GM21717 (cell line): ENCODE data around the gene PLCD3.

ENCODE experiments used
- ATAC-seq: cut with Tn5 transposase; IDR thresholded peaks from one replicate; pipeline ENCODE4 v1.9.1; 2021; ENCODE audit warnings: mild to moderate bottlenecking, moderate library complexity; ENCODE audit not compliant: unreplicated experiment

Gene PLCD3

DNA sequence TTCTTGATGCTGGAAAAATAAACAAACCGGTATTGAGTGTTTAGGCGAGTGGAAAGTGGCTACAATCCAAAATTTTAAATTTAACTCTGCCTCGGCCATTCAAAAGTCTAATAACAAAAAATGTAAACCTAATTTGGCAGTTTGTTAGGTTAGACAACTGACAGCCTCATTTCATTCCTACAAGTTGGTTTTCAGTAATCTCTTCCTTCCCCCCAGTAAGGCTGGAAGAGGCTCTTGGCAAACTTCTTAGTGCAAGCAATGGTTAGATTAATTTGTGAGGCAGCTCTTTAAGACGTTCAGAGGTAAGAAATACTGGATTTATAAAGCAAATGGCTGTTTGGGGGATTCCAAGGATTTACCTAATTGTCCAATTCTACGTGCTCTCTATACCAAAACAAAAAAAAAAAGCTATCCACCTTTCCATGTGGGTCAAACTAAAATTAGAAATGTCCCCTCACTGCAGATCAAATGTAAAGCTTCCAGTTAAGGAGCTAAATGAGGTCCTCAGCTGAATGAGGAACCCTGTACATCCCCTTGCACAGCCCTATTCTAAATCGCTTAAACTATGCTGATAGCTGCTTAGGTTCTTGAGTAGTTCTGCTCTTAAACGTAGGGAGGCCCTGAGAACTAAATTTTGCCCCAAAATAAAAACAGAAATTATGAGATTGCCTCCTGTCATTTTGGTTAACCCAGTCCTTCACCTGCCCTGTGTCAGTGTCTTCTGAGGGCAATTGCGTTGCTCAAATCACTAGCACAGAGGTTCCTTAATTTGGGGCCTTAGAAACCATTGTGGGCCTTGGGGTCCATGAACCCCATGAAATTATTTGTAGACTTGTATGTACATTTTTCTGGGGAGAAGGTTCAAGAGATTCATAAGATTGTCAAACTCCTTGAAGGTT is 18.8 kb upstream of the PLCD3 start:
- ATAC-seq, result no peak

DNA sequence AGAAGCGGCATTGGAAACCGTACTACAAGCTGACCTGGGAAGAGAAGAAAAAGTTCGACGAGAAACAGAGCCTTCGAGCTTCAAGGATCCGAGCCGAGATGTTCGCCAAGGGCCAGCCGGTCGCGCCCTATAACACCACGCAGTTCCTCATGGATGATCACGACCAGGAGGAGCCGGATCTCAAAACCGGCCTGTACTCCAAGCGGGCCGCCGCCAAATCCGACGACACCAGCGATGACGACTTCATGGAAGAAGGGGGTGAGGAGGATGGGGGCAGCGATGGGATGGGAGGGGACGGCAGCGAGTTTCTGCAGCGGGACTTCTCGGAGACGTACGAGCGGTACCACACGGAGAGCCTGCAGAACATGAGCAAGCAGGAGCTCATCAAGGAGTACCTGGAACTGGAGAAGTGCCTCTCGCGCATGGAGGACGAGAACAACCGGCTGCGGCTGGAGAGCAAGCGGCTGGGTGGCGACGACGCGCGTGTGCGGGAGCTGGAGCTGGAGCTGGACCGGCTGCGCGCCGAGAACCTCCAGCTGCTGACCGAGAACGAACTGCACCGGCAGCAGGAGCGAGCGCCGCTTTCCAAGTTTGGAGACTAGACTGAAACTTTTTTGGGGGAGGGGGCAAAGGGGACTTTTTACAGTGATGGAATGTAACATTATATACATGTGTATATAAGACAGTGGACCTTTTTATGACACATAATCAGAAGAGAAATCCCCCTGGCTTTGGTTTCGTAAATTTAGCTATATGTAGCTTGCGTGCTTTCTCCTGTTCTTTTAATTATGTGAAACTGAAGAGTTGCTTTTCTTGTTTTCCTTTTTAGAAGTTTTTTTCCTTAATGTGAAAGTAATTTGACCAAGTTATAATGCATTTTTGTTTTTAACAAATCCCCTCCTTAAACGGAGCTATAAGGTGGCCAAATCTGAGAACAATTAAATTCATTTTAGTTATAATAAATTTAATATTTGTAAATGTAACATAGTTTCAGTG is 17.7 kb upstream of the PLCD3 start:
- no peak for ATAC-seq

DNA sequence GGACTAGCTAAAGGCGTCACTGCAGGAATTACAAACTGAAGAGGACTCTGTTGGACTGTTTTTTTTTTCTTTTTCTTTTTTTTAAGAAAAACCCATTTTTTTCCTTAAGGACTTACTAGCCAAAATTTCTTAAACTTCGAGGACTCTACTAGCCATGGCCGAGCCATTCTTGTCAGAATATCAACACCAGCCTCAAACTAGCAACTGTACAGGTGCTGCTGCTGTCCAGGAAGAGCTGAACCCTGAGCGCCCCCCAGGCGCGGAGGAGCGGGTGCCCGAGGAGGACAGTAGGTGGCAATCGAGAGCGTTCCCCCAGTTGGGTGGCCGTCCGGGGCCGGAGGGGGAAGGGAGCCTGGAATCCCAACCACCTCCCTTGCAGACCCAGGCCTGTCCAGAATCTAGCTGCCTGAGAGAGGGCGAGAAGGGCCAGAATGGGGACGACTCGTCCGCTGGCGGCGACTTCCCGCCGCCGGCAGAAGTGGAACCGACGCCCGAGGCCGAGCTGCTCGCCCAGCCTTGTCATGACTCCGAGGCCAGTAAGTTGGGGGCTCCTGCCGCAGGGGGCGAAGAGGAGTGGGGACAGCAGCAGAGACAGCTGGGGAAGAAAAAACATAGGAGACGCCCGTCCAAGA is 16.8 kb upstream of the PLCD3 start:
- ATAC-seq, result no peak

DNA sequence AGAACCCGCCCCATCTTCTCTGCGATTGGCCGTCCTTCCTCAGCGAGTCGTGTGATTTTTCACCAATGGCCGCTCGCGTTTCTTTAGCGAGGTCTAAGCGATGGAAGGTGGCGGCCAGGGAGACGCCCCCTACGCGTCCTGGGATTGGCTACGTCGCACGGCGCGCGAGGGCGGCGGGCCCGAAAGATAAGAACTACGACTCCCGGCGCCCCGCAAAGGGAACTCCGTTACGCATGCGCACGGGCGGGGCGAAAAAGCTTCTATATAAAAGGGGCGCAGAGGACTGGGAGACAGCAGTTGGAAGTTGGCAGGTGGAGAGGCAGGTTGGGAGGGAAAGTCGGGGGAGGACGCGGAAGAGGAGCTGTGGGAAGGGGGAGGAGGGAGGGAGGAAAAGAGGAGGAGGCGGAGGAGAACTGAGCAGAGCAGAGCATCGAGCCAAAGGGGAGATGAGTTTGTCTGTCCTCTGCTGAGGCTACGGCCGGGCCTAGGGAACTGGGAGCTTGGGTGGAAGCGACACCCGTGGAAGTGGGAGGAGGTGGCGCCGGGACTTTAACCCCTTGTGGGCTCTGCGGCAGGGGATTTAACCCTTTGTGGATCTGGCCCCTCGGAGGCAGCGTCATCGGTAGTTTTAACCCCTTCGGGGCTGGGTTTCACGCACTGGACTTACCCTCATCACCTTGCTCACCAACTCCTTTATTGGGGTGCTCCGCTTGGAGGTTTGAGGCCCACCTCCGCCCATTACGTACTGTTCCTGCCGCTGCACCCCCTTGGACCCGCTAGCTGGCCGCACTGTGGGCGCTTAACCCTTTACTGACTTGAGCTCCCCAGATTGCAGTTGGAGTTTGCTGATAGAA is 16.1 kb upstream of the PLCD3 start, which contains the start of gene HEXIM1:
Gene HEXIM1 (plus strand): TSS at position 293 of the 854 bp plus-strand sequence. CDS start 716 bp downstream, outside the sequence.
- peak; percentile 54 for ATAC-seq

DNA sequence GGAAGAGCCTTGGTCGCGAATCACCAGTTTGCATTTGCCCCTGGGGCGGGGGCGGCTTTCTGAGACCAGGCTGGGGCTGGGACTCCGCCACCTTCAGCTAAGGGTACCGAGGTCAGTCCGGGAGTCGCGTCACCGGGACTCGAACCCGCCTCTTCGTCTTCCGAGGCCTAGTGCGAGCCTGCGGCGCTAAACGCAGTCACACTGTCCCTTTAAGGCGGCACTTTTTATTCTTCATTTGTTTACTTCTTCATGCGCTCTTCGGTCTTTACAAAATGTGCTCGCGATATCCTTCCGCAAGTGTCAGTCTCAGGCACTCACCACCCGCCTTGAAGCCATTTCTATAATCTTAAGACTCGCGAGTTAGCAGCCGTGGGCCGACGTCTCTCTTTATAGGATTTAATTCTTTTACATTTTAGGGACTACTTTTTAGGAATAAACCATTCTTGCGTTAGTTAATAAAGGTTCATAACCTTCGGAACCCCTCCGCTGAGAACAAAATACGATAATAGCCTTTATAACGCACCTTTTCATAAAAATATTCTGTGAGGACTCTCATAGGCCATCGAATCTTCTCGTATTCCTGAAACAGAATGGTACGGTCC is 15.4 kb upstream of the PLCD3 start:
- ATAC-seq, result peak; percentile 32

DNA sequence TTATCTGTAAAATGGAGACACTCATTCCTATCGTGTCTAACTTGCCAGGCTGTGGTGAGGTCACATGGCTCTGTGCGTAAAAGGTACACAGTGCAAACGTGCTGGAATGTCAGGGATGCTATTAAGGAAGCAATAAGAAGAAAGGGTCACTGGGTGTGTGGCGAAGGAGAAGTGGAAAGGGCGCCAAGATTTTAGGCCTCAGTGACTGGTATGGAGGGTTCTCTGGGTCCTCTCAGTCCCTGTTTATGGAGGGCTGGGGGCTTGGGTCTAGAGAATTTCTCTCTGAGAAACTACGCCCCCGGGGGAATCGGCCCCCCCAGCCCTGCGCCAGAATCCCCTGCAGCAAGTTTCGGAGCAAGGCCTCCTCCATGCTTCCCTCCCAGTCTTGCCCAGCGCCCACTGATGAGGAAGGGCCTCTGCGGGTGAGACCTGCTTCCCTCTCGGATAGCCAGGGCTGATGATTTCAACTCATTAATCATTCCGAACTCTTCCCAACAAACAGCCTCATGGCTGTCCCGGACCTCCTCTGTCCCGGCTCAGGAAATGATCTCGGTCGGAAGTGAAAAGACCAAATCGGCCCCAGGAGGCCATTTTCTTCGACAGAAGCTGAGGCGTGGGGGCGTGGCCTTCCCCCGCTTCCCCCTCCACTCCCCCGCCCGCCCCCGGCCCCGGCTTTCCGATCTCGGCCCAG is 14.7 kb upstream of the PLCD3 start:
- peak; percentile 5 for ATAC-seq

DNA sequence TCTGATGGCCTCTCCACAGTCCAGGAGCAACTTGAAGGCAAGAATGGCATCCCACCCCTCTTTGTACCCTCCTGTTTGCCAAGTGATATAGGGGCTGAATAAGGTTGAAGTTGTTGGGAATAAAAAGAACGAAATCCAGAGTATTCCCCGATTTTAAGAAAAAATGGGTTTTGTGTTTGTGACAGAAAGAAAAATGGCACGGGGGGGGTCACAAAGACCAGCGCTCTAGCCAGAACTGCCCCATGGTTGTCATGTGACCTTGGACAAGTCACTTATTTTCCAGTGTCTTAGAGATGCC is 14.2 kb upstream of the PLCD3 start:
- no peak for ATAC-seq

DNA sequence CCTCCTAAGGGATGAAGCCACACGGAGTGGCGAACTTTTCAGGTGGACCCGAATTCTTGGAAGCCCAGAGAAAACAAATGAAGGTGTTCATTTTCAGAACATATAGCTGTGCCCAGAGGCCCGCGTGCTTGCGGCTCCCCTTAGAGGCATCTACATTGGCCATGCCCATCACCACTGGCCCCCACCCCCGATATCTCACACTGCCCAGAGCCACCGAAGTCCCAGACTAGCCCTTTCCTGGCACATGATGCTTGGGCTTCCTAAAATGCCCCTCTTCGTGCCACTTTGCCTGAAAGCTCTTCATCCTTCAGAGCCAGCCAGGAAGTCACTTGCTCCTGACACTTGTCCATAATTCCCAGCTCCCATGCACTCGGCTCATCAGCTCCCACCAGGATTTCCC is 13.9 kb upstream of the PLCD3 start:
- no peak for ATAC-seq

DNA sequence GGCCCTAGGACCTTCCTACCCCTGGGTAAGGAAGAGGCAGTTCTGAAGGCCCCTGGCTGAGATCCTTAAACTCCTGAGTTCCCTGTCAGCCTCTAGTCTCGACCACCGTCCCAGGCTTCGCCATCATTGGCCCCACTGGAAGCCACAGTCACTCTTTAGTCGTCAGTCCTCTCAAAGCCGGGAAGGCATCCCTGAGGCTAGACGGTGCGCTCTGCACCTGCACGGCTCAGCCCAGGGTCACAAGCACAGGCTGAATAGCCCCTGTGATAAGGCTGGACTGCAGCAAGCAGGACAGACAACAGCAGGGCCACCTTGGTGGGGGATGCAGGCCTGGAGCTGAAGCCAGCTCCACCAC is 12.7 kb upstream of the PLCD3 start:
- ATAC-seq, result no peak

DNA sequence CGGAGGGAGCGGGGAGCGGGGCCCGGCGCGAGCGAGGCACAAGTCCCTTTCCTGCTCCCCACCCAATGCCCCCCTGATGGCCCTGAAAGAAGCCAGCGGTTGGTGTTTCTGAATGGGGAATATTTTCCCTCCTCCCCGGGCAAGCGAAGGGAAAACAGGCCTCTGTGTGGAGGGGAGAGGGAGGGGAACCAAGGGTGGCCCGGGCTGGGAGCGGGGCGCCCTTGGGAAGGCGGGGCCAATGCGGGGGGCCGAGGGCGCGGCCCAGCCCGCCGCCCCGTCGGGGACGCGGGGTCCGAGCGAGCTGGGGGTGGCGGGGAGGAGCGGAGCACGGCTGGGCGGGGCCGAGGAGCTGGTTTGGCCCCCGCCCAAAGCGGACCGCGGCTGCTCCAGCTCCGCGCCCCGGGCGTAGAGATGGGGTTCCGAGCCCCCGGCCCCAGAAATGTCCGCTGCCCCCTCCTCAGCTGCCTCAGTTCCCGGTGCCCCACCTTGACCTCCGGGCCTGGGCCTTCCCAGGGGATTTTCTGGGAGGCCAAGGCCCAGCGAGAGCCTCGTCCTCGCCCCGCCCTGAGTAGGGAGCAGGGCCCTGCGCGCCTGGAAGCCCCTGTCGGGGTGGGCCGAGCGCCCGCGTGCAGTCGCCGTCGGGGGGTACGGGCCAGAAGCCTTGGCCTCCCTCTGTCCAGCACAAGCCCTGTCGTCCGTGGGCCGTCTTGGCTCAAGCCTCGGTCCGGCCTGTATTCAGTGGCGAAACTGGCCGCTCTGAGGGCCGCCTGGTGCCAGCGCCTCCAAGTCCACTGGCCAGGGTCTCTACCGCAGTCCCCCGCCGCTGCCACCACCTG is 12.1 kb upstream of the PLCD3 start:
- ATAC-seq, result no peak

DNA sequence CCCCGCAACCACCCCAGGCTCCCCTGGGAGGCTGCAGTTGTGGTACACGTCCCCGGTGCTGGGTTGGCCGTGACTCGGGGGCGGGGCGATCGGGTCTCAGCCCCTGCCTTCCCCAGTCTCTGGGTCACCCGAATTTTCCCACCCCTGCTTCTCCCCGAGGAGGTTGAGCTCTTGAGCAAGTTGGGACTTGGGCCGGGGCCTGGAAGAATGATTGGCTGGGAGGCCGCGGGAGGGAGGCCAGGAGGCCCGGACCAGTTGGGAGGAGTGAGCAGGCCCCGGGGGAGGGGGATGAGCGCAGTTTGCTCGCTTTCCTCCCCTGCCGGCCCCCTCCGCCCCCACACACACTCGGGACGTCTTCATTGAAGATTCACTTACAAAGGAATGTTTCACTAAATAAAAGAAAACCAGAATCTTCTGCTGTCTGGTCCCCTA is 11.5 kb upstream of the PLCD3 start:
- ATAC-seq, result no peak

DNA sequence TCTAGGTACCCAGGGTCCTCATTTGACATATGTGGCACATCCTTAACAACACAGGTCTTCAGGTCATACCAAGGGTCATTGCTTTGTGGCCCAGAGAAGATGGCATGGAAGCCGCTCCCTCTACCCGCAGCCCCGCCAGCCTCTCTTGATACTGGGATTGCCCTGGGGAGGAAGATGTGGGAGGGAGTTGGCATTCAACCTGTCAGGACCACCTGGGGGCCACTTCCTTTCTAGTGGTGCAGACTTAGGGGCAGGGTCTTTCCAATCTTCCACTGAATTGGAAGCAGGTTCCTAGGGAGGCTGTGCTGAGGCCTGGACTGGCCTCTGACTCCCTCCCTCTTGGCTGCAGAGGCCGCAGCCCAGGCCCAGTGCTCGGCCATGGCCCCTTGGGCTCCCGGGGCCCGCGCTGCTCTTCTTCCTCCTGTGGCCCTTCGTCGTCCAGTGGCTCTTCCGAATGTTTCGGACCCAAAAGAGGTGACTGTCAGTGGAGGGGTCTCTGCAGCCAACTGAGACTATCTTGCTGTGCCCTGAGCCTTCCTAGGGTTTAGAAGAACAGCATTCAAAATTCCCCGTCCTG is 10.9 kb upstream of the PLCD3 start:
- no peak for ATAC-seq

DNA sequence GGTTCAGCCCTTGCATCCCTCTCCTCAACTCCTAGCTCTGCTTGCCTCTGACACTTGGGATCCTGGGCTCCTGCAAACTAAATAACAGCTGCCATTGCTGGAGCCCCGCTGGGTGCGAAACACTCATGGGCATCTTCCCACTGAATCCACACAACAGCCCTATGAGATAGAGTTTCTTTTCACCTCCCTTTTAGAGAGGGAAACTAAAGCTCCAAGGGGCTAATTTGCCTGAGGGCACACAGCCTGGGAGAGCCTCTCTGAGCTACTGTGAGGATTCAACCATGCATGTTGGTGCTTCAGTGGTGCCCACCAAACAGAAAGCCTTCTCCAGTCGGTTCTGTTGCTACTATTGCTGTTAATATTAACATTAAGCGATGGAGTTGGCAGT is 7.2 kb upstream of the PLCD3 start:
- no peak for ATAC-seq

DNA sequence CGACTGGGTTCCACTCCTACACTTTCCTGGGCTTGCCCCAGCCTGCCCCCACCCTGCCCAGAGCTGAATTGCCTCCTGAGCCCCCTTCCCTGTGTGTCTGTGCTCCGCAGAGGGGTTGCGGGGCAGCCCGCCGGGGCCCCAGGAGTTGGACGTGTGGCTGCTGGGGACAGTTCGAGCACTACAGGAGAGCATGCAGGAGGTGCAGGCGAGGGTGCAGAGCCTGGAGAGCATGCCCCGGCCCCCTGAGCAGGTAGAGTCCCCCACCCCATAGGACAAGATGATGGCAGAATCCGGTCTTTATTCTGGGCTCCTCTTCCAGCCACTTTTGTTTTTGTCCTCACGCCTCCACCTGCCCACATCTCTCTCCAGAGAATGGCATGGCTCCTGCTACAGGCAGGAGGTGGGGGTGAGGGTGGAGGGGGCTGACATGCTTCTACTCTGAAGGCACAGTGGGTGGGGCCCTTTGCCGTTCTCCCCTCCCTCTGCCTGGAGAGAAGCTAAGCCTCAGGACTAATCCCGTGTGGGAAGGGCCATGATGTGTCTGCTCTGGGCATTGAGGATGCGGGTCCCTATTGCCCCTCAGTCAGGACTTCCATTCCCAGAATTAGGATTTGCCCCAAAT is 6.7 kb upstream of the PLCD3 start:
- no peak for ATAC-seq

DNA sequence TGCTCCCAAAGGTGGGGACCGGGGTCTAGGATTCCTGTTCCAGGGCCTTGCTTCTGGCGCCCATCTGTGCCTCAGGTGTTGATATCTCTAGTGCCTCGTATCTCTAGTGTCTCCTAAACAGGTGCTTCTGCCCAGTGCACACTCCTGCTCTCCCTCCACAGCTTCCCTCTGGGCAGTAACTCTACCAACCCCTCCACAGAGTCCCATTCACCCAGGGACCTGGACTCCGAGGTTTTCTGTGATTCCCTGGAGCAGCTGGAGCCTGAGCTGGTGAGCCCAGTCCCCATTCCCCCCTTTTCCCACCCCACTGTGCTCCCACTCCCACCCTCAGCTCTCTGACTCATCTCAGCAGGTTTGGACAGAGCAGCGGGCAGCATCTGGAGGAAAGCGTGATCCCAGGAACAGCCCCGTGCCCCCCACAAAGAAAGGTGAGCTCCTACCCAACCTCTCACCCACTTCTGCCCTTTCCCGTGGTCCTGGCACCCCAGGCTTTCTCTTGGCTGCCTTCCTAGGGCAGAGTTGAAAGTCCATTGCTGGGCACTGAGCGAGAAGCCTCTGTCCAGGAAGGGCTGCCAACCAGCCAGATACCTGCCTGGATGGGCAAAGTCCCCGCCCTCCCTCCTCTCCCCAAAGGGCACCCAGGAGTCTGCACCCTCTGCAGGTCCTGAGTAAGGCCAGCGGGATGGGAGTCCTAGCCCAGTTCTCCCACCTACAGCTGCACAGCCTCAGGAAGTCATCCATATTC is 5.4 kb upstream of the PLCD3 start:
- no peak for ATAC-seq

DNA sequence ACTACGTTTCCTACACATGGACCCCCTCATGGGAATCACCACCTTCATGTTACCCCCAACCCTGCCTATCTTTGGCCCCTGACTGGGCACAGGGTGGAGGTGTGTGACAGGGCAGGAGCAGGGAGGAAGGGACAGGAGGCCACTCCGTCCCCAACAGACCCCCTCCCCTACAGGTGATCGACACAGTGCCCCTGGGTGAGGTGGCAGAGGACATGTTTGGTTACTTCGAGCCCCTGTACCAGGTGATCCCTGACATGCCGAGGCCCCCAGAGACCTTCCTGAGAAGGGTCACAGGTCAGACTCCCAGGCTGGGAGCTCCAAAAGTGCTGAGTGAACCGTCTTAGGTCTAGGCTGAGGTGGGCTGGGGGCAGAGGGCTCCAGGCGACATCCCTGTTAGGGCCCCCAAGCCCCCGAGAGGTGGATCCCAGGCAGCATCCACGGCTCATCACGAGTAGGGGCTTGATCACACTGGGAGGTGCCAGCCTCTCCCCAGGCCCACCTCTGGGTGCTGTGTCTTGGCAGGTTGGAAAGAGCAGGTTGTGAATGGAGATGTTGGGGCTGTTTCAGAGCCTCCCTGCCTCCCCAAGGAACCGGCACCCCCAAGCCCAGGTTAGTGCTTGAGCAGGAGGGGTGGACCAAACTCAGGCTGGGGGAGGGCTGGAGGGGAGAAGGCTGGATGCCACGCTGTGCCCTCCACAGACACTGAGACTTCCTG is 4.7 kb upstream of the PLCD3 start:
- ATAC-seq, result no peak
